Naive B cell (primary cell): ENCODE measurements around the gene UNC5C. TPM values are rescaled to one million over a fixed set of nuclear protein-coding genes. Genes with fewer than 3 reads are reported as not detected.
A peak's percentile ranks its signal among the peaks of the same experiment; 100 is the strongest.

Source experiments
- ATAC-seq, 2 donors: fragments of 150-1000 bp; cut with Tn5 transposase; 2 replicates each; pipeline ENCODE4 v1.10.0; 2021; ENCODE audit warnings: low read depth in 2 of 2, mild to moderate bottlenecking in 2 of 2, moderate library complexity in 2 of 2
- DNase-seq: peaks from one replicate; pipeline ENCODE4 v3.0.0; 2022
- H3K27ac Mint-ChIP-seq, 6 donors: one replicate each; pipeline ENCODE4 v1.8.0; 2020 to 2022; ENCODE audit warnings: mild to moderate bottlenecking in 6 of 6, mixed read lengths in 6 of 6, moderate library complexity in 5 of 6, inconsistent platforms in 2 of 6
- H3K27me3 Mint-ChIP-seq, 3 donors: one replicate each; pipeline ENCODE4 v1.8.0; 2021 to 2022; ENCODE audit warnings: mixed read lengths in 3 of 3, mild to moderate bottlenecking in 1 of 3
- H3K36me3 Mint-ChIP-seq, 2 donors: one replicate each; pipeline ENCODE4 v1.8.0; 2020 to 2022; ENCODE audit warnings: mixed read lengths in 2 of 2, inconsistent platforms in 1 of 2, mild to moderate bottlenecking in 1 of 2
- H3K4me1 Mint-ChIP-seq, 3 donors: one replicate each; pipeline ENCODE4 v1.8.0; 2020 to 2022; ENCODE audit warnings: mixed read lengths in 3 of 3, inconsistent platforms in 1 of 3, mild to moderate bottlenecking in 1 of 3, moderate library complexity in 1 of 3
- H3K4me3 Mint-ChIP-seq, 8 donors: one replicate each; pipeline ENCODE4 v1.8.0; 2020 to 2022; ENCODE audit warnings: mild to moderate bottlenecking in 8 of 8, mixed read lengths in 8 of 8, moderate library complexity in 8 of 8, inconsistent platforms in 2 of 8
- H3K9me3 Mint-ChIP-seq, 7 donors: one replicate each; pipeline ENCODE4 v1.8.0; 2020 to 2022; ENCODE audit warnings: mixed read lengths in 7 of 7, mild to moderate bottlenecking in 5 of 7, inconsistent platforms in 2 of 7, moderate library complexity in 1 of 7
- polyA plus RNA-seq, 6 donors: library from polyadenylated mRNA; unstranded; fragments of 300-500 nt; fragmentation: Illumina TruSeq; gene quantifications; one replicate each; pipeline ENCODE4 v1.2.3, GENCODE V29; 2021; ENCODE audit warnings: low read depth in 6 of 6

The UNC5C gene
- polyA plus RNA-seq, result not detected

GRCh38 chr4:95548738-95549245 is at the start of gene UNC5C:
Gene UNC5C, minus strand, starts transcription at chr4:95548973.
- Mint-ChIP-seq H3K27ac (no peak within 1 kb of the TSS), H3K4me3 (peak within 1 kb of the TSS; percentile 2 to 84 (median 60)), H3K9me3 (no peaks in the 10 kb centered on the region), H3K4me1 (peaks cover 0 to 21% (median 13%) of the 10 kb centered on the region in 3 donors), H3K27me3 (peaks cover 34 to 56% (median 45%) of the 10 kb centered on the region in 3 donors), H3K36me3 (no peaks in the 10 kb centered on the region)
- ATAC-seq (no peak), DNase-seq (no peak)

GRCh38 chr4:95596676-95597075 is 47.9 kb upstream of the UNC5C start:
- DNase-seq (no peak), ATAC-seq (no peak)
- Mint-ChIP-seq H3K27ac (no peak overlapping the region), H3K4me1 (no peaks in the 10 kb centered on the region), H3K36me3 (no peaks in the 10 kb centered on the region), H3K4me3 (no peak overlapping the region), H3K9me3 (peaks cover 0 to 5% (median 0%) of the 10 kb centered on the region in 7 donors), H3K27me3 (no peaks in the 10 kb centered on the region)

GRCh38 chr4:95594629-95595028 is 45.9 kb upstream of the UNC5C start:
- Mint-ChIP-seq H3K4me1 (no peaks in the 10 kb centered on the region), H3K27me3 (no peaks in the 10 kb centered on the region), H3K4me3 (no peak overlapping the region), H3K9me3 (peaks cover 0 to 3% (median 0%) of the 10 kb centered on the region in 7 donors), H3K27ac (no peak overlapping the region), H3K36me3 (no peaks in the 10 kb centered on the region)
- DNase-seq, result no peak
- no peak for ATAC-seq

- ATAC-seq (no peak), DNase-seq (no peak)
- Mint-ChIP-seq H3K4me3 (no peak overlapping the region), H3K27me3 (no peaks in the 10 kb centered on the region), H3K27ac (no peak overlapping the region), H3K9me3 (peaks cover 0 to 3% (median 0%) of the 10 kb centered on the region in 7 donors), H3K36me3 (no peaks in the 10 kb centered on the region), H3K4me1 (no peaks in the 10 kb centered on the region)
Measured at GRCh38 chr4:95594013-95594412, 45.2 kb upstream of the UNC5C start.

GRCh38 chr4:95591278-95591677 is 42.5 kb upstream of the UNC5C start:
- DNase-seq, result no peak
- H3K4me1 Mint-ChIP-seq, result no peaks in the 10 kb centered on the region
- H3K9me3 Mint-ChIP-seq, result peaks cover 0 to 3% (median 0%) of the 10 kb centered on the region in 7 donors
- H3K36me3 Mint-ChIP-seq, result no peaks in the 10 kb centered on the region
- H3K27ac Mint-ChIP-seq, result no peak overlapping the region
- no peak overlapping the region for H3K4me3 Mint-ChIP-seq
- no peaks in the 10 kb centered on the region for H3K27me3 Mint-ChIP-seq
- ATAC-seq, result no peak

- no peak for ATAC-seq
- DNase-seq, result no peak
- H3K27ac Mint-ChIP-seq, result no peak overlapping the region
- H3K36me3 Mint-ChIP-seq, result no peaks in the 10 kb centered on the region
- peaks cover 0 to 3% (median 0%) of the 10 kb centered on the region in 7 donors for H3K9me3 Mint-ChIP-seq
- H3K4me3 Mint-ChIP-seq, result no peak overlapping the region
- H3K4me1 Mint-ChIP-seq, result no peaks in the 10 kb centered on the region
- no peaks in the 10 kb centered on the region for H3K27me3 Mint-ChIP-seq
Measured at GRCh38 chr4:95590615-95591014, 41.8 kb upstream of the UNC5C start.

GRCh38 chr4:95585016-95585695 is 36.4 kb upstream of the UNC5C start:
- H3K9me3 Mint-ChIP-seq, result peaks cover 0 to 6% (median 1%) of the 10 kb centered on the region in 7 donors
- ATAC-seq (no peak), DNase-seq (no peak)
- no peak overlapping the region for H3K4me3 Mint-ChIP-seq
- H3K4me1 Mint-ChIP-seq, result no peaks in the 10 kb centered on the region
- H3K36me3 Mint-ChIP-seq, result no peaks in the 10 kb centered on the region
- H3K27me3 Mint-ChIP-seq, result no peaks in the 10 kb centered on the region
- no peak overlapping the region for H3K27ac Mint-ChIP-seq

- Mint-ChIP-seq H3K9me3 (peaks cover 9 to 29% (median 19%) of the 10 kb centered on the region in 7 donors), H3K27ac (no peak overlapping the region), H3K27me3 (no peaks in the 10 kb centered on the region), H3K4me1 (no peaks in the 10 kb centered on the region), H3K4me3 (no peak overlapping the region), H3K36me3 (peaks cover 0 to 4% of the 10 kb centered on the region in 2 donors)
- no peak for DNase-seq
- ATAC-seq, result no peak
Measured at GRCh38 chr4:95580226-95580625, 31.5 kb upstream of the UNC5C start.

GRCh38 chr4:95572304-95572991 is 23.7 kb upstream of the UNC5C start:
- no peaks in the 10 kb centered on the region for H3K4me1 Mint-ChIP-seq
- no peak for ATAC-seq
- no peak for DNase-seq
- no peak overlapping the region for H3K4me3 Mint-ChIP-seq
- H3K27ac Mint-ChIP-seq, result no peak overlapping the region
- peaks cover 6 to 34% (median 13%) of the 10 kb centered on the region in 7 donors for H3K9me3 Mint-ChIP-seq
- H3K36me3 Mint-ChIP-seq, result no peaks in the 10 kb centered on the region
- H3K27me3 Mint-ChIP-seq, result no peaks in the 10 kb centered on the region

- ATAC-seq, result no peak
- Mint-ChIP-seq H3K4me1 (no peaks in the 10 kb centered on the region), H3K27ac (no peak overlapping the region), H3K36me3 (no peaks in the 10 kb centered on the region), H3K4me3 (no peak overlapping the region), H3K27me3 (no peaks in the 10 kb centered on the region), H3K9me3 (peaks cover 3 to 33% (median 10%) of the 10 kb centered on the region in 7 donors)
- DNase-seq, result no peak
Measured at GRCh38 chr4:95571577-95571976, 22.8 kb upstream of the UNC5C start.

GRCh38 chr4:95563638-95564337 is 15.0 kb upstream of the UNC5C start:
- Mint-ChIP-seq H3K4me1 (no peaks in the 10 kb centered on the region), H3K4me3 (no peak overlapping the region), H3K27ac (no peak overlapping the region), H3K36me3 (no peaks in the 10 kb centered on the region), H3K9me3 (peaks cover 0 to 16% (median 5%) of the 10 kb centered on the region in 7 donors), H3K27me3 (no peaks in the 10 kb centered on the region)
- DNase-seq (no peak), ATAC-seq (no peak)

- no peak for DNase-seq
Measured at GRCh38 chr4:95560774-95561173, 12.0 kb upstream of the UNC5C start.

GRCh38 chr4:95556207-95556859 is 7.6 kb upstream of the UNC5C start:
- peaks cover 0 to 4% (median 4%) of the 10 kb centered on the region in 3 donors for H3K27me3 Mint-ChIP-seq
- H3K4me3 Mint-ChIP-seq, result no peak overlapping the region
- no peaks in the 10 kb centered on the region for H3K4me1 Mint-ChIP-seq
- no peak overlapping the region for H3K27ac Mint-ChIP-seq
- no peaks in the 10 kb centered on the region for H3K36me3 Mint-ChIP-seq
- no peak for ATAC-seq
- H3K9me3 Mint-ChIP-seq, result no peaks in the 10 kb centered on the region
- no peak for DNase-seq

More at GRCh38 chr4:95560774-95561173, 12.0 kb upstream of the UNC5C start:
- ATAC-seq, result no peak
- H3K36me3 Mint-ChIP-seq, result no peaks in the 10 kb centered on the region
- H3K4me1 Mint-ChIP-seq, result no peaks in the 10 kb centered on the region
- peaks cover 0 to 10% (median 5%) of the 10 kb centered on the region in 7 donors for H3K9me3 Mint-ChIP-seq
- no peaks in the 10 kb centered on the region for H3K27me3 Mint-ChIP-seq
- no peak overlapping the region for H3K27ac Mint-ChIP-seq
- H3K4me3 Mint-ChIP-seq, result no peak overlapping the region
